HEK293 (cell line): ENCODE results near the gene MPC1.

ENCODE experiments used
- CTCF ChIA-PET: fragments of 350-600 bp; formaldehyde crosslinking; extraction: SDS; loops from one replicate; lab custom pipeline; 2021; ENCODE audit warnings: antibody characterized with exemption; lab: Yijun Ruan, JAX
- POLR2A ChIA-PET: fragments of 300-600 bp; formaldehyde crosslinking; extraction: SDS; loops from one replicate; lab custom pipeline; 2020; ENCODE audit warnings: antibody characterized with exemption, inconsistent platforms; lab: Yijun Ruan, JAX
- H3K27ac ChIP-seq: fragments of 200-500 bp; sonication (Bioruptor generic); 2 replicates; pipeline ENCODE4 v1.5.1; 2014; ENCODE audit warnings: low read depth, low read length, control low read depth, inconsistent platforms; ENCODE audit errors: extremely low read depth
- H3K36me3 ChIP-seq, 2 experiments: fragments of 200-500 bp in 1 of 2; sonication (Bioruptor generic) in 1 of 2; 1 replicate in 1 of 2; 2 replicates in 1 of 2; pipeline ENCODE4 v1.5.1; 2014 to 2017; ENCODE audit warnings: inconsistent platforms in 2 of 2, low read length in 2 of 2; ENCODE audit not compliant: control insufficient read depth in 2 of 2, insufficient read depth in 1 of 2
- H3K4me1 ChIP-seq: fragments of 200-500 bp; sonication (Bioruptor generic); 2 replicates; pipeline ENCODE4 v1.5.1; 2014; ENCODE audit warnings: mild to moderate bottlenecking, low read length, inconsistent platforms; ENCODE audit not compliant: control insufficient read depth, insufficient read depth
- H3K4me3 ChIP-seq: 2 replicates; pipeline ENCODE4 v1.5.1; 2011; ENCODE audit warnings: low read depth, mild to moderate bottlenecking, control low read depth, low read length, moderate library complexity
- H3K9me3 ChIP-seq: fragments of 200-500 bp; sonication (Bioruptor generic); 2 replicates; pipeline ENCODE4 v1.5.1; 2014; ENCODE audit warnings: low read depth, low read length, inconsistent platforms; ENCODE audit not compliant: control insufficient read depth, insufficient read depth
- MYNN ChIP-seq: fragments of 450-650 bp; formaldehyde crosslinking; IDR thresholded peaks from 2 replicates; pipeline ENCODE4 v1.5.1; 2016; ENCODE audit warnings: missing biosample characterization, missing genetic modification characterization, borderline replicate concordance
- OSR2 ChIP-seq: fragments of 450-650 bp; formaldehyde crosslinking; IDR thresholded peaks from 2 replicates; pipeline ENCODE4 v1.5.1; 2016; ENCODE audit warnings: missing biosample characterization, missing genetic modification characterization
- TRIM28 ChIP-seq: IDR thresholded peaks from 2 replicates; pipeline ENCODE4 v1.6.1; 2011; ENCODE audit warnings: low read length, control low read depth, borderline replicate concordance
- ZIC2 ChIP-seq: fragments of 450-650 bp; formaldehyde crosslinking; IDR thresholded peaks from 2 replicates; pipeline ENCODE4 v1.5.1; 2016; ENCODE audit warnings: missing biosample characterization, missing genetic modification characterization
- ZNF121 ChIP-seq: fragments of 450-650 bp; formaldehyde crosslinking; IDR thresholded peaks from 2 replicates; pipeline ENCODE4 v1.5.1; 2016; ENCODE audit warnings: missing biosample characterization, missing genetic modification characterization
- ZNF2 ChIP-seq: fragments of 450-650 bp; formaldehyde crosslinking; IDR thresholded peaks from 2 replicates; pipeline ENCODE4 v1.5.1; 2016; ENCODE audit warnings: missing biosample characterization, missing genetic modification characterization
- ZNF221 ChIP-seq: fragments of 450-650 bp; formaldehyde crosslinking; IDR thresholded peaks from 2 replicates; pipeline ENCODE4 v1.5.1; 2017; ENCODE audit warnings: missing biosample characterization, missing genetic modification characterization, borderline replicate concordance
- ZNF23 ChIP-seq: fragments of 450-650 bp; formaldehyde crosslinking; IDR thresholded peaks from 2 replicates; pipeline ENCODE4 v1.5.1; 2016; ENCODE audit warnings: missing biosample characterization, missing genetic modification characterization, borderline replicate concordance
- ZNF248 ChIP-seq: fragments of 450-650 bp; formaldehyde crosslinking; IDR thresholded peaks from 2 replicates; pipeline ENCODE4 v1.5.1; 2017; ENCODE audit warnings: missing biosample characterization, missing genetic modification characterization
- ZNF514 ChIP-seq: fragments of 450-650 bp; formaldehyde crosslinking; IDR thresholded peaks from 2 replicates; pipeline ENCODE4 v1.5.1; 2016; ENCODE audit warnings: missing biosample characterization, missing genetic modification characterization
- ZNF544 ChIP-seq: fragments of 450-650 bp; formaldehyde crosslinking; IDR thresholded peaks from 2 replicates; pipeline ENCODE4 v1.5.0; 2017; ENCODE audit warnings: missing biosample characterization, missing genetic modification characterization
- ZNF549 ChIP-seq: fragments of 450-650 bp; IDR thresholded peaks from 2 replicates; pipeline ENCODE4 v1.5.1; 2018; ENCODE audit warnings: missing biosample characterization, missing genetic modification characterization, mild to moderate bottlenecking, inconsistent platforms, moderate library complexity
- ZNF624 ChIP-seq: fragments of 450-650 bp; formaldehyde crosslinking; IDR thresholded peaks from 2 replicates; pipeline ENCODE4 v1.5.1; 2017; ENCODE audit warnings: missing biosample characterization, missing genetic modification characterization
- TF ChIP-seq, protein P1 (sequence below): fragments of 450-650 bp; formaldehyde crosslinking; IDR thresholded peaks from 2 replicates; pipeline ENCODE4 v1.5.1; 2016; ENCODE audit warnings: missing biosample characterization, missing genetic modification characterization
- TF ChIP-seq, protein P2 (sequence below): fragments of 450-650 bp; formaldehyde crosslinking; IDR thresholded peaks from 2 replicates; pipeline ENCODE4 v1.5.1; 2016; ENCODE audit warnings: missing biosample characterization, missing genetic modification characterization
- TF ChIP-seq, protein P3 (sequence below): fragments of 450-650 bp; formaldehyde crosslinking; conservative IDR thresholded peaks from 2 replicates; pipeline ENCODE4 v1.5.1; 2016; ENCODE audit warnings: low read depth, missing biosample characterization, missing genetic modification characterization
- TF ChIP-seq, protein P4 (sequence below): fragments of 450-650 bp; formaldehyde crosslinking; IDR thresholded peaks from 2 replicates; pipeline ENCODE4 v1.5.1; 2016; ENCODE audit warnings: missing biosample characterization, missing genetic modification characterization
- TF ChIP-seq, protein P5 (sequence below): fragments of 450-650 bp; formaldehyde crosslinking; IDR thresholded peaks from 2 replicates; pipeline ENCODE4 v1.5.1; 2017; ENCODE audit warnings: missing biosample characterization, missing genetic modification characterization

The MPC1 gene

DNA sequence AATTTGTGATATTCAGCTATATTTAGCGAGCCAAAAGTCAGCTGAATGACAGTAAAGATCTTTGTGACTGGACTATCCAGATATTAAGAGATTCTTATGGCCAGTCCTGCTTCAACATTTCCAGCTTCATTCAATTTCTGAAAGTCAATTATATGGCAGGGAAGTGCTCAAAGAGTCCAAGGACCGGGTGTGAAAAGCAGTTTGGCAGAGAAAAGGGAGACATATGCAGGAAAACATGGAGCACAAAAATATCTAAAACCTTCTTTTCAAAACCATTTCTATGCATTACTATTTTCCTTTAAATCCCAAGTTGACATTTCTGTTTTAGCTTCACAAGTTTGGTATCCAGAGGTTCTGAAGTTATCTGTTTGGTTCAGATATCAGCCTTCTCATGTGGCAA is 5.0 kb downstream of the MPC1 start (continued):
- TF ChIP-seq ZNF2 (tag by site-specific recombination) (no peak), ZIC2 (tag by site-specific recombination) (no peak), ZNF221 (no peak), TRIM28 (no peak), ZNF514 (tag by site-specific recombination) (no peak)
- TF ChIP-seq, protein P1, sequence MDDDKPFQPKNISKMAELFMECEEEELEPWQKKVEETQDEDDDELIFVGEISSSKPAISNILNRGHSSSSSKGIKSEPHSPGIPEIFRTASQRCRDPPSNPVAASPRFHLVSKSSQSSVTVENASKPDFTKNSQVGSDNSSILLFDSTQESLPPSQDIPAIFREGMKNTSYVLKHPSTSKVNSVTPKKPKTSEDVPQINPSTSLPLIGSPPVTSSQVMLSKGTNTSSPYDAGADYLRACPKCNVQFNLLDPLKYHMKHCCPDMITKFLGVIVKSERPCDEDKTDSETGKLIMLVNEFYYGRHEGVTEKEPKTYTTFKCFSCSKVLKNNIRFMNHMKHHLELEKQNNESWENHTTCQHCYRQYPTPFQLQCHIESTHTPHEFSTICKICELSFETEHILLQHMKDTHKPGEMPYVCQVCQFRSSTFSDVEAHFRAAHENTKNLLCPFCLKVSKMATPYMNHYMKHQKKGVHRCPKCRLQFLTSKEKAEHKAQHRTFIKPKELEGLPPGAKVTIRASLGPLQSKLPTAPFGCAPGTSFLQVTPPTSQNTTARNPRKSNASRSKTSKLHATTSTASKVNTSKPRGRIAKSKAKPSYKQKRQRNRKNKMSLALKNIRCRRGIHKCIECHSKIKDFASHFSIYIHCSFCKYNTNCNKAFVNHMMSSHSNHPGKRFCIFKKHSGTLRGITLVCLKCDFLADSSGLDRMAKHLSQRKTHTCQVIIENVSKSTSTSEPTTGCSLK = no peak

DNA sequence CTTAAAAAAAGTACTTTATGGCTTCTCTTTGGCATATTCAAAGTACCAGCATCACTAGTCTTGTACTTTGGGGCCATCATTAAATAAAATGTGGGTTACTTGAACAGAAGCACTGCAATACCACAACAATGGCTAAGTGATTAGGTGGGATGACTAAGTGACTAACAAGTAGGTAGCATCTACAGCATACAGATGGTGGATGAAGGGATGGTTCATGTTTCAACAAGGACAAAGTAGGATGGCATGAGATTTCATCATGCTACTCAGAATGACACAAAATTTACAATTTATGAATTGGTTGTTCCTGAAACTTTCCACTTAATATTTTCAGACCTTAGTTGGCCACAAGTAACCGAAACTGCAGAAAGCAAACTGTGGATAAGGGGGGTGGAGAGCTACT is 7.7 kb downstream of the MPC1 start:
- no peaks in the 10 kb centered on the region for H3K4me1 ChIP-seq
- no peaks in the 10 kb centered on the region for H3K9me3 ChIP-seq
- TF ChIP-seq ZNF23 (tag by site-specific recombination) (no peak), OSR2 (tag by site-specific recombination) (0 out of 2 replicates have a peak, but pooled peaks have one; percentile 8), ZNF514 (tag by site-specific recombination) (no peak)
- TF ChIP-seq, protein P2, sequence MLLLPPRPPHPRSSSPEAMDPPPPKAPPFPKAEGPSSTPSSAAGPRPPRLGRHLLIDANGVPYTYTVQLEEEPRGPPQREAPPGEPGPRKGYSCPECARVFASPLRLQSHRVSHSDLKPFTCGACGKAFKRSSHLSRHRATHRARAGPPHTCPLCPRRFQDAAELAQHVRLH = no peak
- TF ChIP-seq, all 188 proteins: peak for 1
- Histone ChIP-seq H3K27ac (no peak overlapping the region), H3K36me3 (no peaks in the 10 kb centered on the region), H3K4me3 (no peak overlapping the region)
- POLR2A ChIA-PET = interaction anchor here (0.7 kb wide), 1 partner anchor 89 kb away, joined by 3 read pairs; no protein-coding TSS in a partner anchor
- CTCF ChIA-PET = interaction anchor here (1.1 kb wide), 1 partner anchor 61 kb away, joined by 4 read pairs; no protein-coding TSS in a partner anchor

DNA sequence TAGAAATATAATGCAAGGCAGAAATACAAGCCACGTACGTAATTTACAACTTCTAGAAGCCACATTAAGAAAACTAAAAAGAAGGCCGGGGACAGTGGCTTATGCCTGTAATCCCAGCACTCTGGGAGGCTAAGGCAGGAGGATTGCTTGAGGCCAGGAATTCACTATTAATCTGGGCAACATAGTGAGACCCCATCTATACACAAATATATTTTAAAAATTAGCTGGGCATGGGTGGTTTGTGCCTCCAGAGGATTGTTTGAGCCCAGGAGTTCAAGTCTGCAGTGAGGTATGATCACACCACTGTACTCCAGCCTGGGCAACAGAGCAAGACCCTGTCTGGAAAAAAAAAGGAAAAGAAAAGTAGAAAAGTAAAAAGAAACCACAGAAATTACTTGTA is 12.3 kb downstream of the MPC1 start:
- H3K4me3 ChIP-seq = no peak overlapping the region
- ChIA-PET POLR2A (no interaction called here), CTCF (no interaction called here)
- H3K9me3 ChIP-seq = no peaks in the 10 kb centered on the region
- peak; percentile 63; the same call in 1 of the 2 replicates for TF ChIP-seq ZNF121 (tag by site-specific recombination)
- TF ChIP-seq, protein P3, sequence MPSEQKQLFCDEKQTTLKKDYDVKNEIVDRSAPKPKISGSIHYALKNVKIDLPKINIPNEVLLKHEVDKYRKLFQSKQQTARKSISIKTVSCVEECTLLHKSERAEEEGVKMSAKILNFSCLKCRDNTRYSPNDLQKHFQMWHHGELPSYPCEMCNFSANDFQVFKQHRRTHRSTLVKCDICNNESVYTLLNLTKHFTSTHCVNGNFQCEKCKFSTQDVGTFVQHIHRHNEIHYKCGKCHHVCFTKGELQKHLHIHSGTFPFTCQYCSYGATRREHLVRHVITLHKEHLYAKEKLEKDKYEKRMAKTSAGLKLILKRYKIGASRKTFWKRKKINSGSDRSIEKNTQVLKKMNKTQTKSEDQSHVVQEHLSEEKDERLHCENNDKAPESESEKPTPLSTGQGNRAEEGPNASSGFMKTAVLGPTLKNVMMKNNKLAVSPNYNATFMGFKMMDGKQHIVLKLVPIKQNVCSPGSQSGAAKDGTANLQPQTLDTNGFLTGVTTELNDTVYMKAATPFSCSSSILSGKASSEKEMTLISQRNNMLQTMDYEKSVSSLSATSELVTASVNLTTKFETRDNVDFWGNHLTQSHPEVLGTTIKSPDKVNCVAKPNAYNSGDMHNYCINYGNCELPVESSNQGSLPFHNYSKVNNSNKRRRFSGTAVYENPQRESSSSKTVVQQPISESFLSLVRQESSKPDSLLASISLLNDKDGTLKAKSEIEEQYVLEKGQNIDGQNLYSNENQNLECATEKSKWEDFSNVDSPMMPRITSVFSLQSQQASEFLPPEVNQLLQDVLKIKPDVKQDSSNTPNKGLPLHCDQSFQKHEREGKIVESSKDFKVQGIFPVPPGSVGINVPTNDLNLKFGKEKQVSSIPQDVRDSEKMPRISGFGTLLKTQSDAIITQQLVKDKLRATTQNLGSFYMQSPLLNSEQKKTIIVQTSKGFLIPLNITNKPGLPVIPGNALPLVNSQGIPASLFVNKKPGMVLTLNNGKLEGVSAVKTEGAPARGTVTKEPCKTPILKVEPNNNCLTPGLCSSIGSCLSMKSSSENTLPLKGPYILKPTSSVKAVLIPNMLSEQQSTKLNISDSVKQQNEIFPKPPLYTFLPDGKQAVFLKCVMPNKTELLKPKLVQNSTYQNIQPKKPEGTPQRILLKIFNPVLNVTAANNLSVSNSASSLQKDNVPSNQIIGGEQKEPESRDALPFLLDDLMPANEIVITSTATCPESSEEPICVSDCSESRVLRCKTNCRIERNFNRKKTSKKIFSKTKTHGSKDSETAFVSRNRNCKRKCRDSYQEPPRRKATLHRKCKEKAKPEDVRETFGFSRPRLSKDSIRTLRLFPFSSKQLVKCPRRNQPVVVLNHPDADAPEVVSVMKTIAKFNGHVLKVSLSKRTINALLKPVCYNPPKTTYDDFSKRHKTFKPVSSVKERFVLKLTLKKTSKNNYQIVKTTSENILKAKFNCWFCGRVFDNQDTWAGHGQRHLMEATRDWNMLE = no peak
- no peaks in the 10 kb centered on the region for H3K4me1 ChIP-seq
- no peak overlapping the region for H3K27ac ChIP-seq
- H3K36me3 ChIP-seq = peaks cover 0 to 15% of the 10 kb centered on the region in 2 experiments; a peak in 2 of 3 replicates

DNA sequence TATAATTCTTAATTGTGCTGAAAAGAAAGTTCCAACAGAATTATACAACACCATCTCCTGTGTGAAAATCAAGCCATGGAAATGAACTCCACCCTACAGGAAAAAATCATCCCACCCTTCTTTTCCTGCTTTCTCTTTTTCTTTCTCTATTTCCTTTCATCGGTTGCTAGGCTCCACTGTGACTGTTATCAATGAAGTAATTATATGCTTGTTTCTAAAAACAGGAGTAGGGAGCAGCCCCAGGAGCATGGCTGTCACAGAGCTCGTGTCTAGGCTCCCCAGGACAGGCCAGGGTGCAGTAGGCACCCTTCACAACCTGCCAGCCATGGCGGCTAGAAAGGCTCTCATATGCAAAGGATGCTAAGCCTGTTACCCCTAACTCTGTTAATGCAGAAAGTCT is 13.0 kb downstream of the MPC1 start:
- CTCF ChIA-PET = interaction anchor here (0.6 kb wide), 1 partner anchor 12 kb away, joined by 3 read pairs; no protein-coding TSS in a partner anchor
- Histone ChIP-seq H3K36me3 (peaks cover 3 to 20% of the 10 kb centered on the region in 2 experiments), H3K9me3 (no peaks in the 10 kb centered on the region)
- TF ChIP-seq ZNF624 (tag by site-specific recombination) (no peak), ZNF544 (no peak), ZNF248 (tag by site-specific recombination) (no peak), ZNF549 (tag by site-specific recombination) (no peak), MYNN (tag by site-specific recombination) (no peak)
- TF ChIP-seq, protein P4, sequence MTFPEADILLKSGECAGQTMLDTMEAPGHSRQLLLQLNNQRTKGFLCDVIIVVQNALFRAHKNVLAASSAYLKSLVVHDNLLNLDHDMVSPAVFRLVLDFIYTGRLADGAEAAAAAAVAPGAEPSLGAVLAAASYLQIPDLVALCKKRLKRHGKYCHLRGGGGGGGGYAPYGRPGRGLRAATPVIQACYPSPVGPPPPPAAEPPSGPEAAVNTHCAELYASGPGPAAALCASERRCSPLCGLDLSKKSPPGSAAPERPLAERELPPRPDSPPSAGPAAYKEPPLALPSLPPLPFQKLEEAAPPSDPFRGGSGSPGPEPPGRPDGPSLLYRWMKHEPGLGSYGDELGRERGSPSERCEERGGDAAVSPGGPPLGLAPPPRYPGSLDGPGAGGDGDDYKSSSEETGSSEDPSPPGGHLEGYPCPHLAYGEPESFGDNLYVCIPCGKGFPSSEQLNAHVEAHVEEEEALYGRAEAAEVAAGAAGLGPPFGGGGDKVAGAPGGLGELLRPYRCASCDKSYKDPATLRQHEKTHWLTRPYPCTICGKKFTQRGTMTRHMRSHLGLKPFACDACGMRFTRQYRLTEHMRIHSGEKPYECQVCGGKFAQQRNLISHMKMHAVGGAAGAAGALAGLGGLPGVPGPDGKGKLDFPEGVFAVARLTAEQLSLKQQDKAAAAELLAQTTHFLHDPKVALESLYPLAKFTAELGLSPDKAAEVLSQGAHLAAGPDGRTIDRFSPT = no peak
- TF ChIP-seq, protein P5, sequence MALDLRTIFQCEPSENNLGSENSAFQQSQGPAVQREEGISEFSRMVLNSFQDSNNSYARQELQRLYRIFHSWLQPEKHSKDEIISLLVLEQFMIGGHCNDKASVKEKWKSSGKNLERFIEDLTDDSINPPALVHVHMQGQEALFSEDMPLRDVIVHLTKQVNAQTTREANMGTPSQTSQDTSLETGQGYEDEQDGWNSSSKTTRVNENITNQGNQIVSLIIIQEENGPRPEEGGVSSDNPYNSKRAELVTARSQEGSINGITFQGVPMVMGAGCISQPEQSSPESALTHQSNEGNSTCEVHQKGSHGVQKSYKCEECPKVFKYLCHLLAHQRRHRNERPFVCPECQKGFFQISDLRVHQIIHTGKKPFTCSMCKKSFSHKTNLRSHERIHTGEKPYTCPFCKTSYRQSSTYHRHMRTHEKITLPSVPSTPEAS (tag by site-specific recombination) = no peak

More for the DNA sequence above, 13.0 kb downstream of the MPC1 start:
- no peaks in the 10 kb centered on the region for H3K4me1 ChIP-seq
- H3K4me3 ChIP-seq = no peak overlapping the region
- POLR2A ChIA-PET = no interaction called here
- H3K27ac ChIP-seq = no peak overlapping the region
